ENCODE measurements around the gene IL15. TPM values are rescaled to one million over a fixed set of nuclear protein-coding genes. Genes with fewer than 3 reads are reported as not detected.
A peak's percentile ranks its signal among the peaks of the same experiment; 100 is the strongest.
"Not testable (repeated sequence)": the region's sequence is repeated elsewhere in the genome, so short reads cannot be mapped to it uniquely, and the experiment has no call there.

The IL15 gene, protein sequence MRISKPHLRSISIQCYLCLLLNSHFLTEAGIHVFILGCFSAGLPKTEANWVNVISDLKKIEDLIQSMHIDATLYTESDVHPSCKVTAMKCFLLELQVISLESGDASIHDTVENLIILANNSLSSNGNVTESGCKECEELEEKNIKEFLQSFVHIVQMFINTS
- 7.0 TPM for total RNA-seq

DNA sequence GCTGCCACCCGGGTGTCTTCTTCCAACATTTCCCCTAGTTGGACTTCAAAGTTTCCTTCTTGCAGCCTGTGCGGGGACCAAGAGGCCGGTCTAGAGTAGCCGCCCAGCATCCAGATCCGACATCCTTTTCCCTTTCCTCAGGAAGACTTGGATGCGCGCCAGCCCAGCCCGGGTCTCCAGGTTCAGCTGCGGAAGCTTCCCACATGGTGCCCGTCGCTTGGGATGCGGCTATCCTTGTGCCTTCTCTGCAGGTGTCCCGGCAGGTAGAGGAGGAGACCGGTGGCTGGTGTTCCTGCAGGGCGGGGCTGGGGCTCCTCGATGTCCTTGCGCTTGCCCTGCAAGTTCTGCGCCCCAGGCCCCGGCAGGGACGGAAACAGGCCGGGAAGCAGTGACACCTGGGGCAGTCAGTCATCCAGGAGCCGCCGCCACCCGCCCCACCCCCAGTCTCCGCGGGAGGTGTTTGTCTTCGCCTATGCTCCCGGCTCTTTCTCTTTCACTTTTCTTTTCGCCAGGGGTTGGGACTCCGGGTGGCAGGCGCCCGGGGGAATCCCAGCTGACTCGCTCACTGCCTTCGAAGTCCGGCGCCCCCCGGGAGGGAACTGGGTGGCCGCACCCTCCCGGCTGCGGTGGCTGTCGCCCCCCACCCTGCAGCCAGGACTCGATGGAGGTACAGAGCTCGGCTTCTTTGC, at the start of gene IL15:
TSS of gene IL15 (plus strand) at position 502 of the 689 bp plus-strand sequence. CDS start 82,882 bp downstream, outside the sequence.
- DNase-seq (ENCODE audit: low spot score) = peak; percentile 71

DNA sequence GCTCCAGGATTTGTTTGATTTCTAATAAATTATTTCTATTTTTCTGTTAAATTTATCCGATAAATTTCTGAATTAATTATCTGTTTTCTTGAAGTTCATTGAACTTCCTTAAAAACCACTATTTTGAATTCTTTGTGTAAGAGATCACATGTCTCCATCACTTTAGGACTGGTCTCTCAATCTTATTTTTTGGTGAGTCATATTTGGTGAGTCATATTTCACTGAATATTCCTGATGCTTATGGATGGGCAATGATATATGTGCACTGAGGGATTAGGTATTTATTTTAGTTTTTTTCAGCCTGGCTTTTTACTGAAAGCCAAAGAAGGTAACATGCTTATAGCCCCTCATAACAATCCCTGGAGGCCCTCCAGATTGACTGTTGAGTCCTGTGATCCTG, 48.5 kb upstream of the IL15 start:
- DNase-seq (ENCODE audit: low spot score) = no peak

DNA sequence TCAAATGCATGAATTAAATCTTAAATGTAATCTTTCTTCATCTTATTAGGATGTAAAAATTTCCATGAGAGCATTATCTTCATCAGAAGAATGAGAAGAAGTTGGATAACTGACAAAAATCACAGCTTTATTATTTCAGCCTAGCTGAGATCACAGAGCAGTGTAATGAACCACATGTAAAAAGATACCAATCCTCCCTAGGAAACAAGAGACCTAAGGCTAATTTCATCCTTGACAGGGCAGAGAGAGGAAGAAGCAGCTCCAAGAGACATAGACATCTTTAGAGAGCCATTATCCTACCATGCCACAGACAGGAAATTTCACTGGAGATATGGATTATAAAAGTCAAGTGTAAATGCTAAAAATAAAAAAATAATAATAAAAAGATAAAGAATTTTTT, 40.9 kb upstream of the IL15 start:
- no peak for DNase-seq (ENCODE audit: low spot score)

DNA sequence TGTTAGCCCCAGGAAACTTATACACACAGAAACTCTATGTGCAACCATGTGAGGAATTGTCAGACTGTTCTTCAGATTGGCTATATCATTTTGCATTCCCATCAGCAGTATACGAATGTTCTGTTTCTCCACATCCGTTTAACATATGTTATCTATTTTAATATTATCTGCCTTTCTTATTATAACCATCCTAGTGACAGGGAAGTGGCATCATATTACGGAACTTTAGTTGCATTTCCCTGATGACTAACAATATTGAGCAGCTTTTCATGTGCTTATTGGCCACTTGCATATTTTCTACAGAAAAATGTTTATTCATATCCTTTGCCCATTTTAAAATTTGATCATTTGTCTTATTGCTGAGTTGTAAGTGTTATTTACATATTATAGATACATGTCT, 36.5 kb upstream of the IL15 start:
- DNase-seq (ENCODE audit: low spot score) = no peak

DNA sequence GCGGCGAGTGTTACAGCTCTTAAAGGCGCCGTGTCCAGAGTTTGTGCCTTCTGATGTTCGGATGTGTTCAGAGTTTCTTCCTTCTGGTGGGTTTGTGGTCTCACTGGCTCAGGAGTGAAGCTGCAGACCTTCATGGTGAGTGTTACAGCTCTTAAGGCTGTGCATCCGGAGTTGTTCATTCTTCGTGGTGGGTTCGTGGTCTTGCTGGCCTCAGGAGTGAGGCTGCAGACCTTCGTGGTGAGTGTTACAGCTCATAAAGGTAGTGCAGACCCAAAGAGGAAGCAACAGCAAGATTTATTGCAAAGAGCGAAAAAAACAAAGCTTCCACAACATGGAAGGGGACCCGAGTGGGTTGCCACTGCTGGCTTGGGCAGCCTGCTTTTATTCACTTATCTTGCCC, 31.7 kb upstream of the IL15 start:
- DNase-seq (ENCODE audit: low spot score) = not testable (repeated sequence)

DNA sequence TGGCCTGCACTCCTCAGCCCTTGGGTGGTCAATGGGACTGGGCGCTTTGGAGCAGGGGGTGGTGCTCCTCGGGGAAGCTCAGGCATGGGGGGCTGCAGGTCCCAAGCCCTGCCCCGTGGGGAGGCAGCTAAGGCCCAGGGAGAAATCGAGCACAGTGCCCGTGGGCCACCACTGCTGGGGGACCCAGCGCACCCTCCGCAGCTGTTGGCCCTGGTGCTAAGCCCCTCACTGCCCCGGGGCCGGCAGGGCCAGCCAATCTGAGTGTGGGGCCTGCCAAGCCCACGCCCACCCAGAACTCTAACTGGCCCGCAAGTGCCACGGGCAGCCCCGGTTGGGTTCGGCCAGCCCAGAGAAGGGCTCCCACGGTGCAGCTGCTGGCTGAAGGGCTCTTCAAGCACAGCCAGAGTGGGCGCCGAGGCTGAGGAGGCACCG, 30.9 kb upstream of the IL15 start:
- DNase-seq (ENCODE audit: low spot score) = no peak

DNA sequence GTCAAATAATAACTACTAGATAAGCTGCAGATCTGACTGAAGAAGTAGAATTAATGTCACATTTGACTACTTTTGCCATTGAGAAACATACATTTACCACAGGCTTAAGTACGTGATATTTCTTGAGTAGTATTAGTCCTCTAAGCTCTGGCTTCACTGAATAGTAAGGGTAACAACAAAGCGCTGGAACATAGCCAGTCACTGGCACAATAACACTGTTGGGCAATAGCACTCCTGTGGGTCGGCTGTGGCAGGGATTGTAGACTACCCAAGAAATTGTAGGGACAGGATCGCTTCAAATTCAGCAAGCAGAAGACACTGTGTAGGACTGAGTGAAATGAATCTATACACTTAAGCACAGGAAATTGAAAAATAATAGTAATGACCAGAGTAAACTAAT, 27.1 kb upstream of the IL15 start:
- no peak for DNase-seq (ENCODE audit: low spot score)

DNA sequence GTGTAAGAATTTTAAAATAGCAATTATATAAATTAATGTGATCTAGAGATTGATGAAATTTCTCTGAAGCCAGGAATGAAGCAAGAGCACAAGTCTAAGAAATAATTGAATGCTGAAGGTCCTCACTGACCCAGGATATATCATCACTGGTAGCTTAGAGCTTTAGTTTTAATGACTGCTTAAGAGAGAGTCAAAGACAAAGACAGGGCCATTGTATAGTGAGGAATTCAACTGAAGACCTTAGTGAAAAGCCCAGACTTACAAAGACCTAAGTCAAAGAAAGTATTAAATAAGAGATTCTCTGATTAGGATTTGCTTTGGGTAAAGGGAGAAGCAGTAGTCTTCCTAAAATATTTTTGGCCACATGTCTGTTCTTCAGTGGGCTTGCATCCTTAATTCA, 26.0 kb upstream of the IL15 start:
- DNase-seq (ENCODE audit: low spot score) = no peak

DNA sequence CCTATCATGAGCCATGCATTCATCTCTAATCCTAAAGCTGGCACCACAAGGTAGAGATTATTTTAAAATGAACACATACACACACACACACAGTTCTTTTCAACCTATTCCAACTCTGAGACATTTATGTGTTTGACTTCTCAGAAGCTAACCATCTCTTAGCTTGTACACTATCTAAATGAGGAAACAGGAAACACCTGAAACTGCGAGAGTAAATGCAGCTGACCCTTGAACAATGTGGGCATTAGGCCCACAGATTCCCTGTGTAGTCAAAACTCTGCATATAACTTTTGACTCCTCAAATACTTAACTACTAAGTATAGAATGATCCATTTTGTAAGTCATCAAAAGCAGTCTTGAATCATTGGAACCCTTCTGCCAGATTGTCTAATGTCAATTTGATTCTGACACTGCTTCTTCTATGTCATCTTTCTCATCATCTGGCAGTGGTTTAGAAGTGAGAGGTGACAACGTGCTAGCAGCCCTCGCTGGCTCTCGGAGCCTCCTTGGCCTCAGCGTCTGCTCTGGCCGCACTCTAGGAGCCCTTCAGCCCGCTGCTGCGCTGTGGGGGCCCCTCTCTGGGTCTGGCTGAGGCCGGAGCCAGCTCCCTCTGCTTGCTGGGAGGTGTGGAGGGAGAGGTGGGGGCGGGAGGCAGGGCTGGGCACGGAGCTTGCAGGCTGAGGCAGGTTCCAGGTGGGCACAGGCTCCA, 21.4 kb upstream of the IL15 start:
- DNase-seq (ENCODE audit: low spot score) = no peak

DNA sequence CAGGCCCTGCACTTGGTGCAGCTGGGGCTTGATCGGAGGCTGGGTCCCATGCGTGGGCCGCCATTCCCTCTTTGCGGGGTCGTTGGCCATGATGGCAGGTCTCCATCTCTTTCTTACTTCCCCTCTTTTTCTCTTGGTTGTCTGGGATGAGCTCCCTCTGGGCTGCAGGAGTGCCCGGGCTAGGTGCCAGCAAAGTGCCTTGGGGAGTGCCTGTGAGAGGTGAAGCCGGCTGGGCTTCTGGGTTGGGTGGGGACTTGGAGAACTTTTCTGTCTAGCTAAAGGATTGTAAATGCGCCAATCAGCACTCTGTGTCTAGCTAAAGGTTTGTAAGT, 20.8 kb upstream of the IL15 start:
- not testable (repeated sequence) for DNase-seq (ENCODE audit: low spot score)

DNA sequence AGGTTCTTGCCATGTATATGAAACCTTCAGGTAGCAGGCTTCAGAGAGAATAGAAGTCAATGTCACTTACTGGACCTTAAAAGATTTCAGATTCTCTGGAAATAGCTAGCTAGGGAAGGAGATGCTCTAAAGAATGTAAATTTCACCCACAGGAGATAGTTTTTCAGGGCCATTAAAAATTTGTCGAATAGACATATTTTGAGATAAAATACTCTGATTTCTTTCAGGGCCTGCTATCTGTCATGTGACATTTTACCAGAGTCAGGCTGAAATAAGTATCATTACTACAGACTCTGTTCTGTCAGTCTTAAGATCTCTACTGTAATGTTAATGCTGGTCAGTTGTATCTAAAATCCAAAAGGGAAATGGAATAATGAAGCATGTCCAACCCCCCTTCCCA, 15.7 kb upstream of the IL15 start:
- DNase-seq (ENCODE audit: low spot score) = no peak

DNA sequence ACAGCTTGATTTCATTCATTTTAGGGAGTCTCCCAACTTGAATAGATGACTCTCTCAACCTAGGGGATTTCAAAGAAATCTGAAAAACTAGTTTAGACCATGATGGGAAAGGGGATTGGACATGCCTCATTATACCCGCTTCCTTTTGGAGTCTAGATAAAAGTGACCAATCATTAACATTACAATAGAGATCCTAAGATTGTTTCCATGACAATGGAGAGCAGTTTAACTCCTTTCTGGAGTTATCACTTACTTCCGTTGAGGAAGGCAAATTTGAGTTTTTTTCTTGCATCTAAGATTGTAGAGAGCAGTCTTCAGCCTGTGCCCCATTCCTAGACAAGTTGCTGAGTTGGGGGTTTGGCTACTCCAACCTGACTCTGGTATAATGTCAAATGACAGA, 11.4 kb upstream of the IL15 start:
- no peak for DNase-seq (ENCODE audit: low spot score)

DNA sequence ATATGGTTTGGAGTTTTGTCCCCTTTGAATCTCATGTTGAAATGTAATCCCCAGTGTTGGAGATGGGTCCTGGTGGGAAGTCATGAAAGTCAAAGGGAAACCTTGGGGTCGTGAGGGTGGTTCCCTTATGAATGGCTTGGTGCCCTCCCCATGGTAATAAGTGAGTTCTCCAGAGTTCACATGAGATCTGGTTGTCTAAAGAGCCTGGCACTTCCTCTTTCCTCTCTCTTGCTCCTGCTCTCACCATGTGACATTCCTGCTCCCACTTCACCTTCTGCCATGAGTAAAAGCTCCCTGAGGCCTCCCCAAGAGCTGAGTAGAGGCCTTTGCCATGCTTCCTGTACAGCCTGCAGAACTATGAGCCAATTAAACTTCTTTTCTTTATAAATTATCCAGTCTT, 5.5 kb upstream of the IL15 start:
- no peak for DNase-seq (ENCODE audit: low spot score)

DNA sequence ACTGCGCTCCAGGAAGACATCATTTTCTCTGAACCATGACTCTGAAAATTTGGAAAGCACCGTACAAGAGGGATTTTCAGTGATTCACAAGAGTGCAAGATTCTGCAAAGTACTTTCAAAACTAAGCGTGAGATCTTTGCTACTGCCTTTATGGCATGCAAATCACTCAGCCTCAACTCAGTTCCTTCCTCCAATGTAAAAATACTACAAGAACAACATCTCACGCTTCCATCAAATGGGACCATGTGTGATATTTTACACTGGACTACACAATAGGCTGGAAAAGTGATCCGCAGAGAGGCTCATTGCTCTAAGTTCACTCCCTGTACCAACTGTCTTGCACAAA, 674 bp upstream of the IL15 start:
- DNase-seq (ENCODE audit: low spot score) = no peak

DNA sequence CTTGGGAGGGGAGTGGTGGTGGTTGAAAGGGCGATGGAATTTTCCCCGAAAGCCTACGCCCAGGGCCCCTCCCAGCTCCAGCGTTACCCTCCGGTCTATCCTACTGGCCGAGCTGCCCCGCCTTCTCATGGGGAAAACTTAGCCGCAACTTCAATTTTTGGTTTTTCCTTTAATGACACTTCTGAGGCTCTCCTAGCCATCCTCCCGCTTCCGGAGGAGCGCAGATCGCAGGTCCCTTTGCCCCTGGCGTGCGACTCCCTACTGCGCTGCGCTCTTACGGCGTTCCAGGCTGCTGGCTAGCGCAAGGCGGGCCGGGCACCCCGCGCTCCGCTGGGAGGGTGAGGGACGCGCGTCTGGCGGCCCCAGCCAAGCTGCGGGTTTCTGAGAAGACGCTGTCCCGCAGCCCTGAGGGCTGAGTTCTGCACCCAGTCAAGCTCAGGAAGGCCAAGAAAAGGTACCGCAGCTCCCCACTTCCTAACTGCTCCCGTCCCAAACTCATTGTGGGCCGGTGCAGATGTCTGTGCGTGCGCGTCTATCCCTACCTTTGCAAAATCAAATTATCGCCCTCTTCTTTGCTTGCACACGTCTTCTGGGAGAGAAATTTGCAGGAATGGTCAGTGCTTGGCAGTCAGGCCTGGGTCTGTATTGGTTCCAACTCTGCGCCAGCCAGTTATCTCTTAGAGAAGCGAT, 533 bp downstream of the IL15 start:
- DNase-seq (ENCODE audit: low spot score) = no peak

DNA sequence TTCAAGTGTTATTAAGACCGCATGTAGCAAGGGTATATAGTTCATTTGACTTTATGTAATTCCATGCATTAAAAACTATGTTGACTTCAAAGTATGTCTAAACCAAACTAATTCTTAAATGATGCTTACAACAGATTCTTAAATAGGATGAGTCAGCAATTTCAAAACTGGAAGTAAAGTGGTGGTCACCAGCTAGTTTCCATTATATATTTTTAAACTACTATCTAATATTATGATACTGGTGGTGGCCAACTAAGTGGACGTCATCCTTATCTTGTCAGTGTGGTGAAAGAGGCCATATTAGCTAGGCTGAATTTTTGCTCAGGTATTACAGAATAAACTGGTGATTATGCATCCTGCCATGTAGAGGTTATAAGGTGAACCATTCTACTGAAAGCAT, 1.2 kb downstream of the IL15 start:
- DNase-seq (ENCODE audit: low spot score) = no peak

DNA sequence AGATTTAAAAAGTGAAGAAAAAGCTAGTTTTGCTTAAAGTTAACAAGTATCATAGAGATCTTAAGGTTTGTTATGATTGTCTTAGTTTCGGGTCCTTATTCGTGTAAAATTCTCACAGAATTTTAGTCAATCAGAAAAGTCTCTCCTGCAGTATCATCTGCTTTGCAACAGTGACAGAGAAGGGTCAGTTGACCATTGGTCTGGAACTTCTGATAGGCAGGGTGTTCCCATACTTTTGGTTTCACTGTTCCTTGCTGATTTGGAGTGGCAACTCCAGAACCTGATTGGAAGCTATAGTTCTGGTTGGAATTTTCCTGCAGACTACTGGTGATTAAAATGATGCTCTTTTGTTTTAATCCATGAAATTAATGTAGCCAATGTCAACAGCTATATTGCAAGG, 1.8 kb downstream of the IL15 start:
- DNase-seq (ENCODE audit: low spot score) = no peak

DNA sequence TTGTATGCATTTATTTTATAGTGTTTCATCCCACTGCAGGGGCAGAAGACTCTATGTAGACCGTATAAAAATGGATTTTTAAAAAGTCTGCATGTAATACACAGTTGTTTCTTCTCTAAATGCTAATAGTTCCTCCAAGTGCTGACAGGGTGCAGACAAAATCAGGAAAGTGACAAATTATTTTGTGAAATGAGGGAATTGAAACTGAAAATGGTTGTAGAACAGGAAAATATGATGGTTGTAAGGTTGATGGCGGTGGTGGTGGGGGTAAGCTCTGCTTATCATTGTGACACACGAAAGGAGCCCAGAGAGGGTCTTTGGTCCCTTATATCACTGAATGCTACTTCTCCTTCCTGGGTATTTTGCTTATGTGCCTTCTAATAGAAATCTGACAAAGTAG, 4.3 kb downstream of the IL15 start:
- DNase-seq (ENCODE audit: low spot score) = no peak

DNA sequence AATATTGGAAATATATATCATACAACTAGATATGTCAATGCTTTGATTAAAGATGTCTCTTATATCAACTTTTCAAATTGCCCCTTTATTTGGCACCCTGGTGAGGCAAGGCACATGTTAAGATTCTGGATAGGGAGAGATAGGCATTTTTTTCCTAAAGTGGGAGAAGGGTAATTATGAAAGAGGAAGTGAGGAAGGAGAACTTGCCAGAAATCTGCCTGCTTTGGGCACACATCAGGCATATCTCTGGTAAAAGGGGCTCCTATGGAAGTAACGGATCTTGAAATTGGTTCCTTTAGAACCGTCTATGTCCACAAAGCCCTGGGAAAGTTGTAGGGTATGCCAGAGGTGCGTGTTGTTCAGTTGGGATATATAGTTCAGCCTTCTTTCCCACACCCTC, 5.7 kb downstream of the IL15 start:
- no peak for DNase-seq (ENCODE audit: low spot score)

DNA sequence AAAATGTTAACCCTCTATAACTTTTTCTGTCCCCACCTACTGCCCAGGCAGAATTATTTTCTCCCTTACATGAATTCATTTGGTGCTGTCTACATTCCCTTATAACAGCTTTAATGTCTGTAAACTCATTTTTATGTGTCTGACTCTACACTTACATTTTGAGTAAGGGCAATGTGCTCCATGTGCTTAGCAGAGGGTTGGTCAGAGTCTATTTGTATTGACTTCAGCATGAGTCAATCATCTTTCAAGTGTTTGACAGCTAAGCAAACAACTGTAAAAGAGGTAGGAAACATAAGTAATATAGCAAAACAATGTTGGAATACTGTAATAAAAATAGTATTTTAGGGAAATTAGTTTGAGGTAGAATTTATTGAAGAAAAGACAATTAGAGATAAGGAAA, 6.3 kb downstream of the IL15 start:
- no peak for DNase-seq (ENCODE audit: low spot score)

DNA sequence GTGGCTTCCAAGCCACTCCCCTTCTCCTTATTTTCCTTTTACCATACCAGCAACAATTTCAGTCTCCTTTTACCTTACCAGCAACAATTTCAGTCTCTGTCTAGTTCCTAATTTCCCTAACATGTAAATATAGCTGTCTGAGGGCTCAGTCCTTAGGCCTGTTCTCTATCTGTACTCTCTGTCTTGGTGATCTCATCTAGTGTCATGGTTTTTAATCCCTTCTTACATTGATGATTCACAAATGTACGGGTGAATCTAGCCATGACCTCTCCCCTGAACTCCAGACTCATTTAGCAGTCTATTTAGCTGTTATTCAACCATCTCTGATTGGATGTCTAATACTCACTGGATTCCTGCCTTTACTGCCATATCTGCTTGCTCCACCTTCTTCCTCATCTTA, 7.2 kb downstream of the IL15 start:
- no peak for DNase-seq (ENCODE audit: low spot score)

DNA sequence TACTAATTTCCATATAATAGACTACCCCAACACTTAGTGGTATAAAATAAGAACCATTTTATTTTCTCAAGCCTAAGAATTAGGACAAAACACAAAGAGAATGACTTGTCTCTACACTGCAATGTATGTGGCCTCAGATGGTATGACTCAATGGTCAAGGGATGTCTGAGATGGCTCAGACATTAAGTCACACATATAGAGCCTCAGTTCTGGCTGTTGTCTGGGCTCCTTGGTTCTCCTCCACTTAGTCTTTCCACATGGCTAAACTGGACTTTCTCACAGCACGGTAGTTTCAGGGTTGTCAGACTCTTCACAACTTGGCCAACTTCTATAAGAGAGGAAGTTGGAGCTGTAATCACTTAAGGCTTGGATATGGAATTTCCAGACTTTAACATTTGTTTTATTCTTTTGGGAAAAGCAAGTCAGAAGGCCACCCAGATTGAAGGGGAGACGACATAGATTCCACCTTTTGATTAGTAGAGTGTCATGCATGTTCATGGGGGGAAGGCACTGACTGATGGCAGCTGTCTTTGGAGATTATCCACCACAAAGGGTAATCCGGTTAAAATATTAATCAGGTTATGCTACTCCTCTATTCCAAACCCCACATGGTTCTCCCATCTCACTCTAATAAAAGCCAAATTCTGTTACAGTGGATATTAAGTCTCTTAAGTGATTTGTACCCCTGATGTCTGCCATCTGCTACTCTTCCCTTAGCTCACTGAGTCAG, 9.4 kb downstream of the IL15 start:
- DNase-seq (ENCODE audit: low spot score) = no peak

All from ureter (tissue), 1 donor.